Panc1 (cell line): Measurements from ENCODE around the gene MTG1. TPM values are rescaled to one million over a fixed set of nuclear protein-coding genes. Genes with fewer than 3 reads are reported as not detected.
"Not testable (repeated sequence)": the region's sequence is repeated elsewhere in the genome, so short reads cannot be mapped to it uniquely, and the experiment has no call there.

Experiments used
- ATAC-seq: fragments of 200-7000 bp; cut with Tn5 transposase; 2 replicates; pipeline ENCODE4 v1.9.1; 2020; ENCODE audit warnings: mild to moderate bottlenecking, moderate library complexity
- BruUV-seq: library from RNA; stranded (reverse); fragments of 400-500 nt; replicated peaks from 2 replicates; lab custom pipeline; 2021; lab: Mats Ljungman, UMichigan
- CTCF ChIA-PET: fragments of 300-600 bp; sonication (Branson Sonifier 250); formaldehyde crosslinking; loops from one replicate; lab custom pipeline; 2022; ENCODE audit warnings: antibody characterized with exemption; lab: Charles Lee
- POLR2A ChIA-PET: fragments of 300-600 bp; sonication (Branson Sonifier 250); formaldehyde crosslinking; loops from one replicate; lab custom pipeline; 2022; ENCODE audit warnings: antibody characterized with exemption; lab: Charles Lee
- DNase-seq: peaks from one replicate; pipeline ENCODE4 v3.0.0-alpha.2; 2010; ENCODE audit warnings: low read depth, low spot score
- H3K27ac ChIP-seq: 2 replicates; pipeline ENCODE4 v1.5.1; 2011; ENCODE audit warnings: mild to moderate bottlenecking, low read length, inconsistent platforms
- H3K27me3 ChIP-seq: fragments of 200-500 bp; sonication (Bioruptor generic); 2 replicates; pipeline ENCODE4 v1.6.0; 2014; ENCODE audit warnings: low read length, inconsistent platforms; ENCODE audit not compliant: control insufficient read depth, insufficient read depth
- H3K36me3 ChIP-seq: fragments of 200-500 bp; sonication (Bioruptor generic); 2 replicates; pipeline ENCODE4 v1.5.1; 2014; ENCODE audit warnings: inconsistent platforms, mild to moderate bottlenecking, low read length, moderate library complexity; ENCODE audit not compliant: control insufficient read depth, insufficient read depth
- H3K4me1 ChIP-seq: 2 replicates; pipeline ENCODE4 v1.5.1; 2011; ENCODE audit warnings: inconsistent platforms, mild to moderate bottlenecking, low read length, moderate library complexity; ENCODE audit not compliant: control insufficient read depth, insufficient read depth
- H3K4me3 ChIP-seq, 2 experiments: 2 replicates each; pipeline ENCODE4 v1.5.1; 2011 to 2012; ENCODE audit warnings: low read depth in 2 of 2, low read length in 2 of 2, mild to moderate bottlenecking in 2 of 2, inconsistent platforms in 1 of 2, moderate library complexity in 1 of 2
- H3K9me3 ChIP-seq: fragments of 200-500 bp; sonication (Bioruptor generic); 2 replicates; pipeline ENCODE4 v1.5.1; 2014; ENCODE audit warnings: low read depth, mild to moderate bottlenecking, inconsistent platforms, low read length, moderate library complexity; ENCODE audit not compliant: control insufficient read depth, insufficient read depth
- CTCF ChIP-seq: fragments of 450-650 bp; IDR thresholded peaks from 2 replicates; pipeline ENCODE4 v1.5.1; 2017; ENCODE audit warnings: mild to moderate bottlenecking
- POLR2AphosphoS5 ChIP-seq: IDR thresholded peaks from 2 replicates; pipeline ENCODE4 v1.6.1; 2012; ENCODE audit warnings: mild to moderate bottlenecking, low read depth, low read length, moderate library complexity
- REST ChIP-seq, 2 experiments: IDR thresholded peaks; 2 replicates each; pipeline ENCODE4 v1.6.1; 2011 to 2012; ENCODE audit warnings: low read depth in 2 of 2, control low read depth in 1 of 2, low read length in 1 of 2, mild to moderate bottlenecking in 1 of 2, moderate library complexity in 1 of 2; ENCODE audit not compliant: insufficient read depth in 1 of 2
- SIN3A ChIP-seq: IDR thresholded peaks from 2 replicates; pipeline ENCODE4 v1.6.1; 2012; ENCODE audit warnings: low read depth, mild to moderate bottlenecking, low read length, moderate library complexity, borderline replicate concordance; ENCODE audit not compliant: insufficient read depth
- TCF7L2 ChIP-seq: IDR thresholded peaks from 2 replicates; pipeline ENCODE4 v1.6.1; 2011; ENCODE audit warnings: mild to moderate bottlenecking, low read depth, low read length, inconsistent platforms
- in situ Hi-C: cut with HindIII; loops from 2 replicates; pipeline ENCODE4 v1.10.0; 2016; ENCODE audit warnings: low sequenced_read_pairs, low pct_unique_long_range_greater_than_20kb
- intact Hi-C: fragments of 100-400 bp; cut with micrococcal nuclease; formaldehyde crosslinking; loops from one replicate; pipeline ENCODE4 v1.10.0; 2022; ENCODE audit not compliant: unreplicated experiment
- total RNA-seq: library from RNA; stranded (reverse); gene quantifications from one replicate; pipeline ENCODE4 v1.2.1, GENCODE V29; 2021; ENCODE audit not compliant: unreplicated experiment

MTG1 gene
- total RNA-seq, 1 experiment from 2014 or later, result 96.4 TPM

- Histone ChIP-seq H3K36me3 (no peaks in the 10 kb centered on the region), H3K27me3 (no peaks in the 10 kb centered on the region), H3K9me3 (no peaks in the 10 kb centered on the region), H3K4me1 (no peaks in the 10 kb centered on the region), H3K4me3 (no peak overlapping the region), H3K27ac (no peak overlapping the region)
- DNase-seq, result no peak
- no peak for TF ChIP-seq SIN3A
- TF ChIP-seq POLR2AphosphoS5, result no peak
- TF ChIP-seq TCF7L2, result no peak
- no peak for TF ChIP-seq REST (IDR thresholded peaks at IDR 0.05; ENCODE audit: insufficient read depth in 1 of 2, low read depth in 2 of 2, low read length in 1 of 2)
- TF ChIP-seq CTCF, result no peak
- POLR2A ChIA-PET, result no interaction called here
- ATAC-seq, result no peak
- no TSS peak for BruUV-seq
- intact Hi-C loops, result no loop called here
- CTCF ChIA-PET, result no interaction called here
- in situ Hi-C loops, result no loop called here
Observed at GRCh38 chr10:133385214-133385613, 8.7 kb upstream of the MTG1 start.

GRCh38 chr10:133386951-133387350 is 7.0 kb upstream of the MTG1 start:
- POLR2A ChIA-PET, BruUV-seq, intact Hi-C loops, H3K27ac ChIP-seq, ATAC-seq, DNase-seq, in situ Hi-C loops, CTCF ChIA-PET, H3K4me3 ChIP-seq, H3K4me1 ChIP-seq, H3K9me3 ChIP-seq, H3K36me3 ChIP-seq, H3K27me3 ChIP-seq: not testable (repeated sequence)

GRCh38 chr10:133388236-133388972 is 5.6 kb upstream of the MTG1 start:
- no peak for TF ChIP-seq CTCF
- TF ChIP-seq SIN3A, result no peak
- no peak for TF ChIP-seq POLR2AphosphoS5
- no peak for TF ChIP-seq REST (IDR thresholded peaks at IDR 0.05; ENCODE audit: insufficient read depth in 1 of 2, low read depth in 2 of 2, low read length in 1 of 2)
- no peak for TF ChIP-seq TCF7L2
- POLR2A ChIA-PET, result no interaction called here
- in situ Hi-C loops, result no loop called here
- Histone ChIP-seq H3K27me3 (no peaks in the 10 kb centered on the region), H3K36me3 (no peaks in the 10 kb centered on the region), H3K4me3 (no peak overlapping the region), H3K4me1 (peaks cover 2% of the 10 kb centered on the region; the same call in 1 of the 2 replicates), H3K27ac (no peak overlapping the region), H3K9me3 (no peaks in the 10 kb centered on the region)
- CTCF ChIA-PET, result no interaction called here
- DNase-seq (no peak), ATAC-seq (no peak)
- intact Hi-C loops, result no loop called here
- no TSS peak for BruUV-seq
